GM21576 (cell line): ENCODE measurements around the gene VAMP7.
"Not testable (repeated sequence)": the region's sequence is repeated elsewhere in the genome, so short reads cannot be mapped to it uniquely, and the experiment has no call there.

Experiments used
- ATAC-seq: cut with Tn5 transposase; IDR thresholded peaks from one replicate; pipeline ENCODE4 v1.9.1; 2021; ENCODE audit warnings: mild to moderate bottlenecking, moderate library complexity; ENCODE audit not compliant: unreplicated experiment

VAMP7 gene

DNA sequence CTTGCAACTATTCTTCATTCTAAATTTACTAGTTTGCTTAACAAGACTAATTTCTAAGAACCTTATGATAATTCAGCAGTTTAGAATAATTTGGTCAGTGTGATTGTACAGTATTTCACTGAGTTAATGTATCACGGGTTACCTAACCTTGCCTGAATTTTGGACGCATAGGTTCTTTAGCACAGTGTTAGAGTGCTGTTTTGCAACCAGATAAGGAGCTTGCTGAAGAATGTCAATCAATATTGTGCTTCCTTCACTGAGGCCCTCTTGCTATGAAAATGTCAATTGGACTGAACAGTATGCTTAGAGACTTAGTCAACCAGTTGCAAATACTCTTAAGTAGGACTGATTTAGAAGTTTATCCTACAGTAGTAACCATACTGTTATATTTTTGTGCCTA is 19.6 kb downstream of the VAMP7 start:
- ATAC-seq, result no peak

DNA sequence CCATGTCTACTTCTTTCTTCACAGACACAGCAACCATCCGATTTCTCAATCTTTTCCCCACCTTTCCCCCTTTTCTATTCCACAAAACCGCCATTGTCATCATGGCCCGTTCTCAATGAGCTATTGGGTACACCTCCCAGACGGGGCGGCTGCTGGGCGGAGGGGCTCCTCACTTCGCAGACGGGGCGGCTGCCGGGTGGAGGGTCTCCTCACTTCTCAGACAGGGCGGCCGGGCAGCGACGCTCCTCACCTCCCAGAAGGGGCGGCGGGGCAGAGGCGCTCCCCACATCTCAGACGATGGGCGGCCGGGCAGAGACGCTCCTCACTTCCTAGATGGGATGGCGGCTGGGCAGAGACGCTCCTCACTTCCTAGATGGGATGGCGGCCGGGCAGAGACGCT is 26.5 kb downstream of the VAMP7 start:
- ATAC-seq, result not testable (repeated sequence)

GRCh38 chrX:155923200-155923599 is 42.1 kb downstream of the VAMP7 start:
- peak; percentile 60 for ATAC-seq

GRCh38 chrX:155930852-155931618 is 49.9 kb downstream of the VAMP7 start:
- ATAC-seq, result not testable (repeated sequence)

DNA sequence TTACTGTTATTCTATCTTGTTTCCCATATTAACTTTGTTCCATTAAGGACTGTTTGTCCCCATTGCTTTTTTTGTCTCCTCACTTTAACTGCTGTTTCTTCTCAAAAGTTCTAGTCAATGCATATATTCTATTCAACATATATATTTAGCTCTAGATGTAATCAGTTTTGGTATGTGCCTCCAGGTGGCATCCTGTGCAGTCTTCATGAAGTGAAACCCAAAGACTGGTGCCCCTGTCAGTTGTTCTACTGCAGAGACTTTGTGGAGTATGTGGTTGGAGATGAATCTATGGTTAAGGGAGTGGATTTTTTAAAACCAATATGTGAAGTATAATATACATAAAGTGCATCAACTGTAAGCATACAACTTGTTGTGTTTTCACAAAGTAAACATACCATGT is 57.0 kb downstream of the VAMP7 start:
- no peak for ATAC-seq

DNA sequence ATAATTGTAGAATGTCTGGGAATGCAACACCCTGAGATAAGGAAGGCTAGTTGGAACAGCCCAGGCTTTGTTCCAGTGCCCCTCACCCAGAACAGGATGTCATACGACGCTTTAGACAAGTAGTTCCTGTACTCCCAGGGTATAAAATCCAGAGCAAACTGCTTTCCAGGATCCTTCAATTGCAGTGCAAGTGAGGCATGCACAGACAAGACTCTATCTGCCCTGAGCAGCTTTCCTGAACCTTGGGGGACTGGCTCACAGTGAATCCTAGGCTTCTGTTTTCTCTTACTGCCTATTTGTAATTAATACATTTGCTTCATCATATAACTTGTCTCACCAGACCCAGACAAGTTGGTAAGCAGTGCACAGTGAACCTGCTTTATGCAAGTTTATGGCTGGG is 68.0 kb downstream of the VAMP7 start:
- no peak for ATAC-seq

DNA sequence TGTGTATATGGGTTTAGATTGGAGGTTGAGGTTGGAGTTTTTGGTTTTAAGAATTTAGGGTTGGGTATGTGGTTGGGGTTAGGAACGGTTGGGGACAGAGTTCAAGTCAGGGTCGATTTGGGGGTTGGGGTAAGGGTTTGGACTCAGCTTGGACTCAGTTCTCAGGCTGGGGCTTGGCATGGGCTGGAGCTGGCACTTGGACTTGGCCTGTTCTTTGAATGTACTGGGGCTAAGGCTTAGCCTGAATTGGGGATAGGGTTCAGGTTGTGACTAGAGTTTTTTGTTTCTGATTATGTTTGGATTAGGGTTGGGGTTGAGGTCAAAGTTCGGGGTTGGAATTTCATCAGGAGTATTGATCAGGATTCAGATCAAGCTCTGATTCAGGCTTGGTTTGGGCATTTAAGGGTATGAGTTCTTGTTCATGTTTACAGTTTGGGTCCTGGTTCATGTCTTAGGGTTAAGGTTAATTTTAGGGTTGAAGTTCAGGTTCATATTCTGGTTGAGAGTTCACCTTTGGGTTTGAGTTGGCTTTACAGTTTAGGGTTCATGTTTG is 70.2 kb downstream of the VAMP7 start:
- no peak for ATAC-seq

GRCh38 chrX:155953055-155953454 is 71.9 kb downstream of the VAMP7 start:
- no peak for ATAC-seq

DNA sequence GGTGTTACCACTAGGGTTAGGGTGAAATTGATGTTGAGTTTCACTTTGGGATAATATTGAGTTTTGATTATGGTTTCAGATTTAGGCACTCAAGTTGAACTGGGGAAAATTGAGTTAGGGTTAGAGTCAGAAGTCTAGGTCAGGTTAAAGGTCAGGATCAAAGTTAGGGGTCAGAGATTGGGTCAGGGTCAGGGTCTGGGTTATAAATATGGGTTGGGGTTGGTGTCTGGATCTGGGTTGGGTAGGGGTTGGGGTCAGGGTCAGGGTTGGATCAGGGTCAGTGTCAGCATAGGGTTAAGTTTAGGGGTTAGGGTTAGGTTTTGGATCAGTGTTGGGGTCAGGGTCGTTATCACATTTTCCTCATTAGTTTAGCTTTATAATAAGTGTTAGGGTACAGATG is 73.6 kb downstream of the VAMP7 start:
- ATAC-seq, result no peak

DNA sequence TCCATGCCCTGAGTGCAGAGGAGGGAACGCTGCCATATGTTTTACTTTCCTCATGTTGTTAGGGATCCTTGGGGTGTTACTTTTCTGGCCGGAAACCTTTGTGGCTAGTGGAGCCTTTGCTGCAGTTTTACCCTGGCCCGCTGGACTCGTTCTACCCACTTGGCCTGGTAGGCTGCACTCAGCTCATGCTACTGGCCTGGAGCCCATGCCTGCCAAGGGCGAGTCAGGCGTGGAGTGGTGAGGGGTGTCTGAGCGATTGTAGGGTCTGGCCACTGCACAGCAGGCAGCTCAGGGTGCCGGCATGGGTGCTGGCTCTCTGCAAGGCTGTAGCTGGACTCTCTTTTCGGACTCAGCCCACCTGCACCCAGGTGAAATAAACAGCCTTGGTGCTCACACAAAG is 75.0 kb downstream of the VAMP7 start:
- ATAC-seq, result no peak

DNA sequence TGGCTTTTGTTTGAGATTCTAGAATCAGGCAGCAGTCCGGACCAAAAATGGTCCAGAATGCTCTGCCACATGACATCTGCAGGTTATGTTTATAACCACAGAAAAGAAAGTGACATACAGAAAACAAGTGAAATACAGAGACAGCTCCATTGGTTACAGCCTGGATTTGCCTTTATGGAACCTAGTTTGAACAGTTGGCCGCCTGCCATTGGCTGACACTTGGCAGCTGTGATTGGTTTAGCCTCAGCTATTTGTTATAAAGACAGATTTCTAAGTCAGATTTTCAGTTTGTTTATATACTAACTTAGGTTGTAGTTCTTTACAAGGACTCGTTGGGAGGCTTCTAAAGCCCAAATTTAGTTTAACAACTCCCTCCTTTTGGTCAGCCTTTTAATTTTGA is 75.5 kb downstream of the VAMP7 start:
- ATAC-seq, result no peak

GRCh38 chrX:155957843-155958242 is 76.7 kb downstream of the VAMP7 start:
- no peak for ATAC-seq

- ATAC-seq, result no peak
Observed at GRCh38 chrX:155959018-155959587, 78.0 kb downstream of the VAMP7 start.

DNA sequence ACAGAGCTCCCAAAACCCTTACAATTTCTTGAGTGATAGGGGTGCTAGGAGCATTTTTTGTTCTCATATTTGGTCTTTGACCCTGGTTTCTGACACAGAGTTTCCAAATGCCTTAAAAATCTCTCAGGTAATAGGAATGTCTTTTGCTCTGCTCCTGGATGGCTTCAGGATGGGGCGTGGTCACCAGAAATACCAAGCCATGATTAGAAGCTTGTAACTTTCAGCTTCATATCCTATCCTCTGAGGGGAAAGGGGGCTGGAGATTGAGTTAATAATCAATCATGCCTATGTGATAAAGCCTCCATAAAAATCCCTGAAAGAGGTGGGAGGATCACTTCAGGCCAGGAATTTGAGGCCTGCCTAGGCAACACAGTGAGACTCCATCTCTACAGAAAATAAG is 81.8 kb downstream of the VAMP7 start:
- no peak for ATAC-seq

- ATAC-seq, result no peak
Observed at GRCh38 chrX:155966876-155967275, 85.7 kb downstream of the VAMP7 start.

DNA sequence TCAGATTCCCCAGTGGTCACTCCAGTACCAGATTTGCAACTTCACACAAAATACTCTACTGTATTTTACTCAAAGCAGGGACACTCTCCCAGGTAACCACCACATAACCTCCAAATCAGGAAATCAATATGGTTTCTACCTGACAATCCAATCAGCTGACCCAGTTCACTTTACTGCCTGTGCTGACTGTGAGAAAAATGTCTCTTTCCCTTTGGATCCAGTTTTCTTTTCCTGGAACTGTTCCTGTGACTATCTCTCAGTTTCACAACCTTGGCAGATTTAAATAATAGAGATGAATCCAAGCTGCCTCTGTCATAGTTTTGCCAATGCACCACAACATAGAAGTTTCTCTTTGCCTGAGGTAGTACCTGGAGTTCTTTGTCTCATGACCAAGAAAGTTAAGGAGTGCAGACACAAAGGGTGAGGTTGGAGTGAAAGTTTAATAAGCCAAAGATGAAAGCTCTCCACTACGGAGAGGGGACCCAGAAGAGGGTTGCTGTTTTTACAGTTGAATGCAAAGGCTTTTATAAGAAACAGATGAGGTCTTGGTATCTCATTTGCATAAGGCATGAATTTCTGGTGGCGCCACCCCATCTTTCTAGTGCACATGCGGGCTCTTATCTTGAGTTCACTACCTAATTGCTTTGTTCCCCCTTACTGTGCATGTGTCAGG is 86.6 kb downstream of the VAMP7 start:
- no peak for ATAC-seq

- ATAC-seq, result no peak
Observed at GRCh38 chrX:155968326-155968661, 87.1 kb downstream of the VAMP7 start.

GRCh38 chrX:155968791-155969190 is 87.6 kb downstream of the VAMP7 start:
- no peak for ATAC-seq

GRCh38 chrX:155971658-155972057 is 90.5 kb downstream of the VAMP7 start:
- not testable (repeated sequence) for ATAC-seq

DNA sequence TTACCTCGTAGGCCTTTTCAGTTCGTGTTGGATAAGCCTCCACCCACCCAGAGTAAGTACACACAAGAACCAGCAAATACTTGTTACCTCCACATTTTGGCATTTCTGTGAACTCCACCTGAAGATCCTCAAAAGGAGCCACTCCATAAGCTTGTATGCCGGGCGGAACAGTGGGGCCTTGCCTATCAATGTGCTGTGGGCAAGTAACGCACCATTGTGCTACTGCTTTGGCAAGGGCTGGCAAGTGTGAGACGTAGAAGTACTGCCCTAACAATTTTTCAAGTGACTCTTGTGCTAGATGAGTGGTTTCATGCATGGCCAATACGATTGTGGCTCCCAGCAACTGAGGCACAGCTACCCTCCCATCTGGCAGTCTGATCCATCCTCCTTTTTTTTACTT is 91.1 kb downstream of the VAMP7 start:
- not testable (repeated sequence) for ATAC-seq

DNA sequence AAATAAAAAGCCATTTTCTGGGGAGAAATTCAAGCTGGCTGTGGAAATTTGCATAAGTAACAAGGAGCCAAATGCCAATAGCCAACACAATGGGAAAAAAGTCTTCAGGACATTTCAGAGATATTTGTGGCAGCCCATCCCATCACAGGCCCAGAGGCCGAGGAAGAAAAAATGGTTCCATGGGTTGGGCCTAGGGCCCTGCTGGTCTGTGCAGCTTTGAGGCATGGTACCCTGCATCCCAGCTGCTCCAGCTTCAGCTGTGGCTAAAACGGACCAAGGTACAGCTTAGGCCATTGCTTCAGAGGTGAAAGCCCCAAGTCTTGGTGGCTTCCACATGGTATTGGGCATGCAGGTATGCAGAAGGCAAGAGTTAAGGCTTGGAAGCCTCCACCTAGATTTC is 102.2 kb downstream of the VAMP7 start:
- ATAC-seq, result no peak

DNA sequence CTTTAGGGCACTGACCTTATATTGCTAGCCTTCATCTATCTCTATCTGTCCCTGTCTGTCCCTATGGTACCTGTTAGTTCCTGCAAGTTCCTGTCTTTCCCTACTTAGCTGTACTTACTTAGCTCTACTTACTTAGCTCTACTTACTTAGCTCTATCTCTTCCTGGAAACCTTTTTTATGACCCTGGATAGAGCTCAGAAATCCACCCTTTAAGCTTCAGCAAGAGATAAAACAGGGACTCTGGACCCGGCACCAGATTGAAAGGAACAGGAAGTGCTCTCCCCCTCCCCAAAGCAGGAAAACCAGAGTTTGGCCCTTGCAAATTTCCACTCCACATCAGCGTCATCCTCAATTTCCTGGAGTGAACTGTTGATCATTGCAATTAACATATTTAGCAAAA is 104.1 kb downstream of the VAMP7 start:
- ATAC-seq, result no peak
